ENCODE data around the gene FAM43B.

- no peak for TF ChIP-seq EP300 (IDR thresholded peaks at IDR 0.05)
- TF ChIP-seq POLR2A (IDR thresholded peaks at IDR 0.05), result no peak
Measured at GRCh38 chr1:20596106-20596505, 43.7 kb downstream of the FAM43B start.
